ENCODE measurements around the gene TMPRSS11A. TPM values are rescaled to one million over a fixed set of nuclear protein-coding genes. Genes with fewer than 3 reads are reported as not detected.

The TMPRSS11A gene
- total RNA-seq, 1 donor: not detected

- Histone ChIP-seq H4K20me1 (ENCODE audit: insufficient read depth, low read length) (no peaks in the 10 kb centered on the region), H3K27ac (ENCODE audit: low read depth, low read length) (no peak overlapping the region), H3K4me2 (ENCODE audit: insufficient read depth, low read length) (no peak overlapping the region), H3K27me3 (ENCODE audit: insufficient read depth, low read length) (no peaks in the 10 kb centered on the region), H2AFZ (ENCODE audit: low read length) (no peak overlapping the region), H3K79me2 (ENCODE audit: insufficient read depth, low read length) (no peaks in the 10 kb centered on the region), H3K4me1 (ENCODE audit: insufficient read depth, low read length) (no peaks in the 10 kb centered on the region), H3K9me3 (ENCODE audit: low read depth, low read length) (no peaks in the 10 kb centered on the region), H3K4me3 (ENCODE audit: insufficient read depth, low read length) (no peak overlapping the region), H3K36me3 (ENCODE audit: insufficient read depth, low read length) (no peaks in the 10 kb centered on the region)
- no peak for DNase-seq (ENCODE audit: insufficient read length, low spot score, missing footprints)
- TF ChIP-seq, protein P1, sequence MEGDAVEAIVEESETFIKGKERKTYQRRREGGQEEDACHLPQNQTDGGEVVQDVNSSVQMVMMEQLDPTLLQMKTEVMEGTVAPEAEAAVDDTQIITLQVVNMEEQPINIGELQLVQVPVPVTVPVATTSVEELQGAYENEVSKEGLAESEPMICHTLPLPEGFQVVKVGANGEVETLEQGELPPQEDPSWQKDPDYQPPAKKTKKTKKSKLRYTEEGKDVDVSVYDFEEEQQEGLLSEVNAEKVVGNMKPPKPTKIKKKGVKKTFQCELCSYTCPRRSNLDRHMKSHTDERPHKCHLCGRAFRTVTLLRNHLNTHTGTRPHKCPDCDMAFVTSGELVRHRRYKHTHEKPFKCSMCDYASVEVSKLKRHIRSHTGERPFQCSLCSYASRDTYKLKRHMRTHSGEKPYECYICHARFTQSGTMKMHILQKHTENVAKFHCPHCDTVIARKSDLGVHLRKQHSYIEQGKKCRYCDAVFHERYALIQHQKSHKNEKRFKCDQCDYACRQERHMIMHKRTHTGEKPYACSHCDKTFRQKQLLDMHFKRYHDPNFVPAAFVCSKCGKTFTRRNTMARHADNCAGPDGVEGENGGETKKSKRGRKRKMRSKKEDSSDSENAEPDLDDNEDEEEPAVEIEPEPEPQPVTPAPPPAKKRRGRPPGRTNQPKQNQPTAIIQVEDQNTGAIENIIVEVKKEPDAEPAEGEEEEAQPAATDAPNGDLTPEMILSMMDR (IDR thresholded peaks at IDR 0.05; ENCODE audit: extremely low read depth, low read depth, low read length): peak; percentile 60
Observed at GRCh38 chr4:67909905-67910584, 53.2 kb downstream of the TMPRSS11A start.

- TF ChIP-seq, protein P1 (IDR thresholded peaks at IDR 0.05; ENCODE audit: extremely low read depth, low read depth, low read length): no peak
- Histone ChIP-seq H3K27me3 (ENCODE audit: insufficient read depth, low read length) (no peaks in the 10 kb centered on the region), H3K4me1 (ENCODE audit: insufficient read depth, low read length) (no peaks in the 10 kb centered on the region), H3K79me2 (ENCODE audit: insufficient read depth, low read length) (no peaks in the 10 kb centered on the region), H3K4me3 (ENCODE audit: insufficient read depth, low read length) (no peak overlapping the region), H4K20me1 (ENCODE audit: insufficient read depth, low read length) (no peaks in the 10 kb centered on the region), H3K27ac (ENCODE audit: low read depth, low read length) (no peak overlapping the region), H3K9me3 (ENCODE audit: low read depth, low read length) (no peaks in the 10 kb centered on the region), H3K4me2 (ENCODE audit: insufficient read depth, low read length) (no peak overlapping the region), H2AFZ (ENCODE audit: low read length) (no peak overlapping the region), H3K36me3 (ENCODE audit: insufficient read depth, low read length) (no peaks in the 10 kb centered on the region)
- no peak for DNase-seq (ENCODE audit: insufficient read length, low spot score, missing footprints)
Observed at GRCh38 chr4:67907650-67908049, 55.6 kb downstream of the TMPRSS11A start.

DNA sequence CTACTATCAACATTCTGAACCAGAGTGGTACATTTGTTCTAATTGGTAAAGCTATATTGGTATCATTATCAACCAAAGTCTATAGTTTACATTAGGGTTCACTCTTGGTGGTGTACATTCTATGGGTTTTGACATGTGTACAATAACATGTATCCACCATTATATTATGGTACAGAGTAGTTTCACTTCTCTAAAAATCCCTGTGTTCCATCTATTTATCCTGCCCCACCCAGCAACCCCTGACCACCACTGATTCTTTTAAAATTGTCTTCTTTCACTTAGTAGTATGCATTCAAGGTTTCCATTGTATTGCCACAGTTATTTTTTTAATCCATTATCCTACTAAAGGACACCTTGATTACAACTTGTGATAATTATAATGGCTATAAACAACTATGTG lies 64.2 kb downstream of the TMPRSS11A start:
- DNase-seq (ENCODE audit: insufficient read length, low spot score, missing footprints): no peak
- Histone ChIP-seq H3K27me3 (ENCODE audit: insufficient read depth, low read length) (no peaks in the 10 kb centered on the region), H3K4me2 (ENCODE audit: insufficient read depth, low read length) (no peak overlapping the region), H3K27ac (ENCODE audit: low read depth, low read length) (no peak overlapping the region), H3K4me3 (ENCODE audit: insufficient read depth, low read length) (no peak overlapping the region), H3K79me2 (ENCODE audit: insufficient read depth, low read length) (no peaks in the 10 kb centered on the region), H3K4me1 (ENCODE audit: insufficient read depth, low read length) (no peaks in the 10 kb centered on the region), H2AFZ (ENCODE audit: low read length) (no peak overlapping the region), H3K36me3 (ENCODE audit: insufficient read depth, low read length) (no peaks in the 10 kb centered on the region), H3K9me3 (ENCODE audit: low read depth, low read length) (no peaks in the 10 kb centered on the region), H4K20me1 (ENCODE audit: insufficient read depth, low read length) (no peaks in the 10 kb centered on the region)
- TF ChIP-seq, protein P1 (IDR thresholded peaks at IDR 0.05; ENCODE audit: extremely low read depth, low read depth, low read length): no peak

DNA sequence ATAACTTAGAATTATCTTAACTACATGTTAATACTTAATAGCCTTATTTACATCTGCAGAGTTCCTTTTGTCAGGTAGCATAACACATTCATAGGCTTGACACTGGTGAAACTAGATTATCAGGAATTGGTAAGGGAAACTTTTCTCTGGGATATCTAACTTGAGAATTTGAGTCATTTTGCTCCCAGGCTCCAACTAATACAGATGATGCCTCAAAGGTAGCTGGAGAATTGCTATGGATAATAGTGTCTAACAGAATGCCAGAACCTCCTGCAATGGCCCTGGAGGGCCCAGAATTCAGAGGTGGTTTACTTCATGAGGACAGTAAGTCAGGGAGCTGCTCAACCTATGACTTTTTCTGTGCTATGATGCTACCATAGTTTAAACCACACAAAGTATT lies 65.6 kb downstream of the TMPRSS11A start:
- DNase-seq (ENCODE audit: insufficient read length, low spot score, missing footprints): no peak

More for the DNA sequence above, 65.6 kb downstream of the TMPRSS11A start:
- Histone ChIP-seq H3K27me3 (ENCODE audit: insufficient read depth, low read length) (no peaks in the 10 kb centered on the region), H3K9me3 (ENCODE audit: low read depth, low read length) (no peaks in the 10 kb centered on the region), H3K79me2 (ENCODE audit: insufficient read depth, low read length) (no peaks in the 10 kb centered on the region), H4K20me1 (ENCODE audit: insufficient read depth, low read length) (no peaks in the 10 kb centered on the region), H3K36me3 (ENCODE audit: insufficient read depth, low read length) (no peaks in the 10 kb centered on the region), H2AFZ (ENCODE audit: low read length) (no peak overlapping the region), H3K4me2 (ENCODE audit: insufficient read depth, low read length) (no peak overlapping the region), H3K4me1 (ENCODE audit: insufficient read depth, low read length) (no peaks in the 10 kb centered on the region), H3K4me3 (ENCODE audit: insufficient read depth, low read length) (no peak overlapping the region), H3K27ac (ENCODE audit: low read depth, low read length) (no peak overlapping the region)
- TF ChIP-seq, protein P1 (IDR thresholded peaks at IDR 0.05; ENCODE audit: extremely low read depth, low read depth, low read length): no peak
